Dermis microvascular lymphatic vessel endothelial cell (primary cell): ENCODE measurements around the gene HELZ2. TPM values are rescaled to one million over a fixed set of nuclear protein-coding genes. Genes with fewer than 3 reads are reported as not detected.
"Not testable (repeated sequence)": the region's sequence is repeated elsewhere in the genome, so short reads cannot be mapped to it uniquely, and the experiment has no call there.

ENCODE experiments used
- DNase-seq, 2 donors: peaks; one replicate each; pipeline versions ENCODE4 v3.0.0 to v3.0.0-alpha.2; 2010; ENCODE audit warnings: low read depth in 2 of 2
- total RNA-seq: library from RNA; depleted of rRNA; stranded (reverse); fragments of >200 nt; gene quantifications from 2 replicates; pipeline ENCODE4 v1.2.1, GENCODE V29; 2014

HELZ2 gene
- total RNA-seq, 1 donor from 2014 or later: 25.7 TPM

GRCh38 chr20:63579017-63579694, 5.1 kb upstream of the HELZ2 start:
- no peak for DNase-seq

GRCh38 chr20:63578224-63579016, 4.4 kb upstream of the HELZ2 start:
- DNase-seq: no peak

GRCh38 chr20:63577317-63577894, 3.4 kb upstream of the HELZ2 start:
- DNase-seq: peak; percentile 30 to 32

GRCh38 chr20:63576311-63576710, 2.3 kb upstream of the HELZ2 start:
- DNase-seq: no peak

- no peak for DNase-seq
Measured at GRCh38 chr20:63574829-63575743, 1.0 kb upstream of the HELZ2 start.

GRCh38 chr20:63573647-63574131, 350 bp downstream of the HELZ2 start:
- DNase-seq: no peak

GRCh38 chr20:63572788-63573646, 1.0 kb downstream of the HELZ2 start:
- DNase-seq: no peak

- DNase-seq: no peak
Measured at GRCh38 chr20:63572071-63572787, 1.8 kb downstream of the HELZ2 start.

GRCh38 chr20:63571087-63571478, 3.0 kb downstream of the HELZ2 start:
- not testable (repeated sequence) for DNase-seq

GRCh38 chr20:63570281-63571086, 3.6 kb downstream of the HELZ2 start:
- DNase-seq: no peak

GRCh38 chr20:63568986-63569949, 4.8 kb downstream of the HELZ2 start:
- no peak for DNase-seq

GRCh38 chr20:63568170-63568981, 5.7 kb downstream of the HELZ2 start:
- no peak for DNase-seq

- no peak for DNase-seq
Measured at GRCh38 chr20:63567386-63568169, 6.5 kb downstream of the HELZ2 start.

- DNase-seq: no peak
Measured at GRCh38 chr20:63567136-63567385, 7.0 kb downstream of the HELZ2 start.

GRCh38 chr20:63566395-63567135, 7.5 kb downstream of the HELZ2 start:
- DNase-seq: no peak
